K562 (cell line): Measurements from ENCODE around the gene STAT4. TPM values are rescaled to one million over a fixed set of nuclear protein-coding genes. Genes with fewer than 3 reads are reported as not detected.

Experiments used
- ARNT ChIP-seq, 2 experiments: fragments of 450-650 bp; IDR thresholded peaks; 2 replicates each; pipeline ENCODE4 v1.6.1; 2016; ENCODE audit warnings: mild to moderate bottlenecking in 1 of 2
- BRD4 ChIP-seq: fragments of 200-600 bp; sonication (generic); IDR thresholded peaks from 2 replicates; pipeline ENCODE4 v1.6.1; 2017; ENCODE audit warnings: inconsistent platforms
- ETS1 ChIP-seq: conservative IDR thresholded peaks from 2 replicates; pipeline ENCODE4 v1.6.1; 2011; ENCODE audit warnings: low read depth, mild to moderate bottlenecking, low read length; ENCODE audit not compliant: control insufficient read depth
- FIP1L1 ChIP-seq: fragments of 200-400 bp; formaldehyde crosslinking; IDR thresholded peaks from 2 replicates; pipeline ENCODE4 v1.6.1; 2018; ENCODE audit warnings: mild to moderate bottlenecking, low read depth, low read length; ENCODE audit not compliant: poor library complexity, severe bottlenecking
- GABPB1 ChIP-seq: sonication (generic); formaldehyde crosslinking; IDR thresholded peaks from 2 replicates; pipeline ENCODE4 v1.8.0; 2022; ENCODE audit warnings: mild to moderate bottlenecking, missing genetic modification reagents
- GATA2 ChIP-seq: sonication (generic); formaldehyde crosslinking; IDR thresholded peaks from 2 replicates; pipeline ENCODE4 v1.4.0; 2020; ENCODE audit warnings: mild to moderate bottlenecking, missing genetic modification reagents
- HMGN3 ChIP-seq: IDR thresholded peaks from 2 replicates; pipeline ENCODE4 v1.6.1; 2011; ENCODE audit warnings: borderline replicate concordance, low read depth, mild to moderate bottlenecking, mixed read lengths, low read length; ENCODE audit not compliant: insufficient read length; ENCODE audit errors: extremely low read depth
- HNRNPL ChIP-seq: fragments of 200-400 bp; formaldehyde crosslinking; IDR thresholded peaks from 2 replicates; pipeline ENCODE4 v1.6.1; 2017; ENCODE audit warnings: low read depth, mild to moderate bottlenecking, low read length
- L3MBTL2 ChIP-seq: fragments of 450-650 bp; IDR thresholded peaks from 2 replicates; pipeline ENCODE4 v1.6.1; 2016; ENCODE audit warnings: mild to moderate bottlenecking, moderate library complexity
- NFE2 ChIP-seq: IDR thresholded peaks from 2 replicates; pipeline ENCODE4 v1.6.1; 2014; ENCODE audit warnings: antibody characterized with exemption, low read depth
- RBBP5 ChIP-seq: fragments of 200-600 bp; sonication (generic); IDR thresholded peaks from 2 replicates; pipeline ENCODE4 v1.6.1; 2012; ENCODE audit warnings: borderline replicate concordance, mild to moderate bottlenecking, low read length, control low read depth, inconsistent platforms; ENCODE audit not compliant: insufficient read depth, poor library complexity, severe bottlenecking
- RCOR1 ChIP-seq, 2 experiments: IDR thresholded peaks; 2 replicates each; pipeline ENCODE4 v1.6.1; 2012; ENCODE audit warnings: low read depth in 2 of 2, low read length in 2 of 2, borderline replicate concordance in 1 of 2, improper control_type of control experiment in 1 of 2
- TBP ChIP-seq: optimal IDR thresholded peaks from 2 replicates; pipeline ENCODE3; 2011; ENCODE audit warnings: low read depth, low read length, improper control_type of control experiment
- TEAD1 ChIP-seq, 2 experiments: fragments of 450-650 bp in 1 of 2; sonication (generic) in 1 of 2; formaldehyde crosslinking; IDR thresholded peaks; 2 replicates each; pipeline versions ENCODE4 v1.4.0 to v1.8.0; 2020 to 2022; ENCODE audit warnings: mild to moderate bottlenecking in 2 of 2, missing genetic modification reagents in 1 of 2
- ZBTB7A ChIP-seq: IDR thresholded peaks from 2 replicates; pipeline ENCODE4 v1.6.1; 2011; ENCODE audit warnings: low read depth, mild to moderate bottlenecking, low read length, moderate library complexity, borderline replicate concordance; ENCODE audit not compliant: control insufficient read depth
- ZFPM2 ChIP-seq: fragments of 250-450 bp; sonication (Bioruptor Pico); IDR thresholded peaks from 2 replicates; pipeline ENCODE4 v1.5.1; 2022; ENCODE audit warnings: mild to moderate bottlenecking
- ZNF143 ChIP-seq: sonication (generic); formaldehyde crosslinking; IDR thresholded peaks from 2 replicates; pipeline ENCODE4 v1.9.0; 2022; ENCODE audit warnings: mild to moderate bottlenecking, missing genetic modification reagents
- ZNF280A ChIP-seq: fragments of 450-650 bp; IDR thresholded peaks from 2 replicates; pipeline ENCODE4 v1.6.1; 2018; ENCODE audit warnings: mild to moderate bottlenecking, low read depth; ENCODE audit not compliant: partially characterized antibody
- polyA plus RNA-seq, 8 experiments: library from polyadenylated mRNA; depleted of rRNA in 4 of 8; stranded (reverse) in 5 of 8; unstranded in 3 of 8; fragments of >200 nt; fragmentation: Nextera tagmentation in 2 of 8; fragmentation: Illumina TruSeq in 1 of 8; extraction: Ambion mirVana in 2 of 8; extraction: Trizol in 1 of 8; gene quantifications; 2 replicates each; pipeline versions ENCODE4 v1.2.1 to v1.2.3, GENCODE V29; 2011 to 2014; ENCODE audit warnings: inconsistent platforms in 1 of 8, missing spikeins in 1 of 8
- total RNA-seq, 7 experiments: library from RNA; depleted of rRNA in 6 of 7; stranded (reverse); fragments of >200 nt in 6 of 7; fragmentation: Illumina TruSeq in 2 of 7; extraction: Trizol in 2 of 7; gene quantifications; 2 replicates each; pipeline versions ENCODE4 v1.2.1 to v1.2.3, GENCODE V29; 2011 to 2021; ENCODE audit warnings: low replicate concordance in 1 of 7
- TF ChIP-seq, protein P1 (sequence below): sonication (generic); formaldehyde crosslinking; IDR thresholded peaks from 2 replicates; pipeline ENCODE4 v1.8.0; 2022; ENCODE audit warnings: mild to moderate bottlenecking, missing genetic modification reagents
- TF ChIP-seq, protein P2 (sequence below): fragments of 450-650 bp; conservative IDR thresholded peaks from 2 replicates; pipeline ENCODE4 v1.6.1; 2016; ENCODE audit warnings: missing genetic modification characterization, low read depth, mild to moderate bottlenecking, missing compliant biosample characterization, moderate library complexity

Gene STAT4
- total and polyA plus RNA-seq, 9 of the 15 experiments (the other 6 are each of a cell fraction or from before 2014, with no cell fraction given): 0.01 to 0.06 (median 0.03) TPM; not detected in 6

DNA sequence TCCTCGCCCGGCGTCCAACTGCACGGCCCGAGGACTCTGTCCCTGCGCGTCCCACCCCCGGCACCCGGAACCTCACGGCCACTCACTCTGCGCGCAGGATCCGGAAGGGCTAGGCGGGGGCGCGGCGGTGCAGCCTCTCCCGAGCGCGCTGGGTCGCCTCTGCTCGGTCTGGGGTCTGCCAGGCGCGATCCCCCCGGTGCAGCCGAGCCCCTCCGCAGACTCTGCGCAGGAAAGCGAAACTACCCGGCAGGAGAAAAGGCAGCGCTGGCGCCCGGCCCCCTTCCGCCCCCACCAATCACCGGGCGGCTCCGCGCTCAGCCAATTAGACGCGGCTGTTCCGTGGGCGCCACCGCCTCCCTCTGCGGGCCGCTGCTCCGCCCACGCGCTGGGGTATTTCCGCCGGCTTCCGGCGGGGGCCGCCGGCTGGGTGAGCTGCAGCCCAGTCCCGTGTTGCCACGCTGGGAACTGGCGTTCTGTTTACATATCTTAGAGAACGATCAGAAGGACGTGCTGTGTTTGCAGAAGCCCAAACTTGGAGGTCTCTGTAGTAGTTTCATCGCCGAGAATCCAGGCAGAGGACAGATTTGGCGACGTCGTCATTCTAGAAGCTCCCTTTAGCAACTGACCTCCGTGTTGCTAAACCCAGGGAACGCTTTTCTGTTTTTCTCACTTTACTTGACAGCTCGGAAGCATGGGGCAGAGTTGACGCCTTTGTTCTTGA lies 136.7 kb downstream of the STAT4 start, which contains the start of gene STAT1 (continued):
- TF ChIP-seq ZNF143 (CRISPR knock-in tag): no peak
- no peak for TF ChIP-seq ZNF280A
- TF ChIP-seq RBBP5: peak; percentile 99
- TF ChIP-seq FIP1L1: peak; percentile 82
- TF ChIP-seq RCOR1 (IDR thresholded peaks at IDR 0.05; ENCODE audit: borderline replicate concordance in 1 of 2, low read depth in 2 of 2, low read length in 2 of 2): 0 out of 4 replicates have a peak, but pooled peaks of 1 of the 2 experiments have one; percentile 29
- peak; percentile 89 for TF ChIP-seq ZBTB7A
- TF ChIP-seq, protein P1, sequence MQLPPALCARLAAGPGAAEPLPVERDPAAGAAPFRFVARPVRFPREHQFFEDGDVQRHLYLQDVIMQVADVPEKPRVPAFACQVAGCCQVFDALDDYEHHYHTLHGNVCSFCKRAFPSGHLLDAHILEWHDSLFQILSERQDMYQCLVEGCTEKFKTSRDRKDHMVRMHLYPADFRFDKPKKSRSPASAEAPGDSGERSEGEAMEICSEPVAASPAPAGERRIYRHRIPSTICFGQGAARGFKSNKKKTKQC (CRISPR knock-in tag): 0 out of 2 replicates have a peak, but pooled peaks have one; percentile 38
- no peak for TF ChIP-seq BRD4
- TF ChIP-seq NFE2: no peak
- TF ChIP-seq, protein P2, sequence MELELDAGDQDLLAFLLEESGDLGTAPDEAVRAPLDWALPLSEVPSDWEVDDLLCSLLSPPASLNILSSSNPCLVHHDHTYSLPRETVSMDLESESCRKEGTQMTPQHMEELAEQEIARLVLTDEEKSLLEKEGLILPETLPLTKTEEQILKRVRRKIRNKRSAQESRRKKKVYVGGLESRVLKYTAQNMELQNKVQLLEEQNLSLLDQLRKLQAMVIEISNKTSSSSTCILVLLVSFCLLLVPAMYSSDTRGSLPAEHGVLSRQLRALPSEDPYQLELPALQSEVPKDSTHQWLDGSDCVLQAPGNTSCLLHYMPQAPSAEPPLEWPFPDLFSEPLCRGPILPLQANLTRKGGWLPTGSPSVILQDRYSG (tag): 0 out of 2 replicates have a peak, but pooled peaks have one; percentile 57
- TF ChIP-seq ETS1: peak; percentile 86
- TF ChIP-seq GATA2 (CRISPR knock-in tag): 0 out of 2 replicates have a peak, but pooled peaks have one; percentile 22
- TF ChIP-seq TBP: peak; percentile 67
- TF ChIP-seq ARNT (IDR thresholded peaks at IDR 0.05): peak in 1 of 2 experiments; percentile 64; a peak in 1 of 4 replicates
- peak; percentile 97 for TF ChIP-seq L3MBTL2
- TF ChIP-seq HNRNPL: peak; percentile 59; the same call in 1 of the 2 replicates
- TF ChIP-seq HMGN3: peak; percentile 88
- no peak for TF ChIP-seq ZFPM2
- TF ChIP-seq TEAD1 (CRISPR knock-in tag; IDR thresholded peaks at IDR 0.05): peak; percentile 58 to 90
- TF ChIP-seq GABPB1: peak; percentile 86
